ENCODE results near the gene COX7B2. TPM values are rescaled to one million over a fixed set of nuclear protein-coding genes. Genes with fewer than 3 reads are reported as not detected.

The COX7B2 gene
- total and polyA plus RNA-seq, 9 of the 15 experiments (the other 6 are each of a cell fraction or from before 2014, with no cell fraction given), result 0.33 to 3.5 (median 0.67) TPM; not detected in 3

DNA sequence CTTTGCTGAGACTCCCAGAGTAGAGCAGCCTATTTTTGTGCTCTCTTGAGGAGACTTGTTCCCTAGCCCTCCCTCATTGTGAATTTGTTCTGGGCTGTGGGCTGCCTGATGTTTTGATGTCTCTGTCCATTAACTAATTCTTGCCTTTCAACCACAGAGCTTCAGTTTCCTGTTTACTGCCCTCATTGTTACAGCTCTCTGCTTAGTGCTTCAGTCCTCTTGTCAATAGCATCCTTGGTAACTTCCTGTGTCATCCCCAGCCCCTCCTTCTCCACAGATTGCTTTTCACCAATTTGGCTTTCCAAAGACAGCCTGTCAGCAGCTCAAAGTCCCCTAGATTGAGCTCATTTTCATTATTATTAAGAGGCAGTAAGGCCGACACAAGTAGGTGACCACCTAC, 69.9 kb downstream of the COX7B2 start:
- ATAC-seq, result no peak
- DNase-seq (ENCODE audit: extremely low read depth in 1 of 4, low spot score in 3 of 4), result no peak
- no peaks in the 10 kb centered on the region for H3K36me3 ChIP-seq (ENCODE audit: control insufficient read depth, insufficient read depth, low read length)
- no peak overlapping the region for H3K27ac ChIP-seq (ENCODE audit: extremely low read depth, low read depth, low read length)
- H3K9me1 ChIP-seq (ENCODE audit: control insufficient read depth, insufficient read depth, low read length), result no peaks in the 10 kb centered on the region
- POLR2A ChIA-PET, result no interaction called here
- BruUV-seq (replicated peaks), result no TSS peak
- intact Hi-C loops (cut with micrococcal nuclease) (no loop called here), in situ Hi-C loops (cut with MboI) (loop anchor here (25.0 kb wide), 1 partner anchor 548 kb away; no protein-coding TSS in a partner anchor)
- H3K27me3 ChIP-seq (ENCODE audit: control insufficient read depth in 2 of 2, insufficient read depth in 2 of 2, low read length in 2 of 2), result no peaks in the 10 kb centered on the region
- no peaks in the 10 kb centered on the region for H4K20me1 ChIP-seq (replicated peaks; ENCODE audit: control insufficient read depth, insufficient read depth, low read length)
- CTCF ChIA-PET (ENCODE audit: low intra/inter-chr PET ratio), result no interaction called here
- H3K9ac ChIP-seq (ENCODE audit: insufficient read depth in 1 of 2, low read depth in 2 of 2, low read length in 2 of 2), result no peak overlapping the region
- no peaks in the 10 kb centered on the region for H3K4me1 ChIP-seq (replicated peaks in 1 of 2; ENCODE audit: control insufficient read depth in 2 of 2, insufficient read depth in 2 of 2, low read length in 2 of 2)
- H3K4me3 ChIP-seq, result no peak overlapping the region
- no peak for FAIRE-seq
- no peak overlapping the region for H2AFZ ChIP-seq (ENCODE audit: low read depth, low read length)
- WGBS (ENCODE audit: insufficient coverage, low coverage, missing lambda C conversion rate), result 0% methylated on average over 1 of the region's 1 CpG
- no peaks in the 10 kb centered on the region for H3K9me3 ChIP-seq (replicated peaks; ENCODE audit: control insufficient read depth, insufficient read depth, low read depth, low read length)
- H3K4me2 ChIP-seq (ENCODE audit: insufficient read depth, low read length), result no peak overlapping the region
- no peaks in the 10 kb centered on the region for H3K79me2 ChIP-seq (ENCODE audit: control insufficient read depth, insufficient read depth, low read length)
- TF ChIP-seq, protein P1, sequence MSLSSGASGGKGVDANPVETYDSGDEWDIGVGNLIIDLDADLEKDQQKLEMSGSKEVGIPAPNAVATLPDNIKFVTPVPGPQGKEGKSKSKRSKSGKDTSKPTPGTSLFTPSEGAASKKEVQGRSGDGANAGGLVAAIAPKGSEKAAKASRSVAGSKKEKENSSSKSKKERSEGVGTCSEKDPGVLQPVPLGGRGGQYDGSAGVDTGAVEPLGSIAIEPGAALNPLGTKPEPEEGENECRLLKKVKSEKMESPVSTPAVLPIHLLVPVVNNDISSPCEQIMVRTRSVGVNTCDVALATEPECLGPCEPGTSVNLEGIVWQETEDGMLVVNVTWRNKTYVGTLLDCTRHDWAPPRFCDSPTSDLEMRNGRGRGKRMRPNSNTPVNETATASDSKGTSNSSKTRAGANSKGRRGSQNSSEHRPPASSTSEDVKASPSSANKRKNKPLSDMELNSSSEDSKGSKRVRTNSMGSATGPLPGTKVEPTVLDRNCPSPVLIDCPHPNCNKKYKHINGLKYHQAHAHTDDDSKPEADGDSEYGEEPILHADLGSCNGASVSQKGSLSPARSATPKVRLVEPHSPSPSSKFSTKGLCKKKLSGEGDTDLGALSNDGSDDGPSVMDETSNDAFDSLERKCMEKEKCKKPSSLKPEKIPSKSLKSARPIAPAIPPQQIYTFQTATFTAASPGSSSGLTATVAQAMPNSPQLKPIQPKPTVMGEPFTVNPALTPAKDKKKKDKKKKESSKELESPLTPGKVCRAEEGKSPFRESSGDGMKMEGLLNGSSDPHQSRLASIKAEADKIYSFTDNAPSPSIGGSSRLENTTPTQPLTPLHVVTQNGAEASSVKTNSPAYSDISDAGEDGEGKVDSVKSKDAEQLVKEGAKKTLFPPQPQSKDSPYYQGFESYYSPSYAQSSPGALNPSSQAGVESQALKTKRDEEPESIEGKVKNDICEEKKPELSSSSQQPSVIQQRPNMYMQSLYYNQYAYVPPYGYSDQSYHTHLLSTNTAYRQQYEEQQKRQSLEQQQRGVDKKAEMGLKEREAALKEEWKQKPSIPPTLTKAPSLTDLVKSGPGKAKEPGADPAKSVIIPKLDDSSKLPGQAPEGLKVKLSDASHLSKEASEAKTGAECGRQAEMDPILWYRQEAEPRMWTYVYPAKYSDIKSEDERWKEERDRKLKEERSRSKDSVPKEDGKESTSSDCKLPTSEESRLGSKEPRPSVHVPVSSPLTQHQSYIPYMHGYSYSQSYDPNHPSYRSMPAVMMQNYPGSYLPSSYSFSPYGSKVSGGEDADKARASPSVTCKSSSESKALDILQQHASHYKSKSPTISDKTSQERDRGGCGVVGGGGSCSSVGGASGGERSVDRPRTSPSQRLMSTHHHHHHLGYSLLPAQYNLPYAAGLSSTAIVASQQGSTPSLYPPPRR (CRISPR knock-in tag; IDR thresholded peaks at IDR 0.05; ENCODE audit: borderline replicate concordance), result no peak
- TF ChIP-seq POLR2G (IDR thresholded peaks at IDR 0.05; ENCODE audit: low read depth, low read length) (no peak), ZNF57 (CRISPR knock-in tag; IDR thresholded peaks at IDR 0.05) (no peak), EP400 (IDR thresholded peaks at IDR 0.05) (no peak), NCOA4 (IDR thresholded peaks at IDR 0.05; ENCODE audit: partially characterized antibody) (no peak), TCF7L2 (IDR thresholded peaks at IDR 0.05; ENCODE audit: low read depth, low read length) (no peak), SP2 (IDR thresholded peaks at IDR 0.05; ENCODE audit: extremely low read depth, low read depth, low read length, poor library complexity, severe bottlenecking) (no peak), LARP7 (IDR thresholded peaks at IDR 0.05) (no peak), RBM39 (optimal IDR thresholded peaks at IDR 0.05; ENCODE audit: low read depth, low read length) (no peak), MAFK (IDR thresholded peaks at IDR 0.05; ENCODE audit: low read length) (no peak), RBM14 (IDR thresholded peaks at IDR 0.05; ENCODE audit: borderline replicate concordance, insufficient read depth, low read depth, low read length) (no peak), FOS (IDR thresholded peaks at IDR 0.05; ENCODE audit: extremely low read depth, insufficient read length) (no peak), NFATC3 (IDR thresholded peaks at IDR 0.05) (no peak), ZNF717 (CRISPR knock-in tag; IDR thresholded peaks at IDR 0.05) (no peak), TAF9B (IDR thresholded peaks at IDR 0.05; ENCODE audit: partially characterized antibody) (no peak)
- TF ChIP-seq, protein P2, sequence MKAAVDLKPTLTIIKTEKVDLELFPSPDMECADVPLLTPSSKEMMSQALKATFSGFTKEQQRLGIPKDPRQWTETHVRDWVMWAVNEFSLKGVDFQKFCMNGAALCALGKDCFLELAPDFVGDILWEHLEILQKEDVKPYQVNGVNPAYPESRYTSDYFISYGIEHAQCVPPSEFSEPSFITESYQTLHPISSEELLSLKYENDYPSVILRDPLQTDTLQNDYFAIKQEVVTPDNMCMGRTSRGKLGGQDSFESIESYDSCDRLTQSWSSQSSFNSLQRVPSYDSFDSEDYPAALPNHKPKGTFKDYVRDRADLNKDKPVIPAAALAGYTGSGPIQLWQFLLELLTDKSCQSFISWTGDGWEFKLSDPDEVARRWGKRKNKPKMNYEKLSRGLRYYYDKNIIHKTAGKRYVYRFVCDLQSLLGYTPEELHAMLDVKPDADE (conservative IDR thresholded peaks at IDR 0.05; ENCODE audit: control insufficient read depth, low read depth, low read length), result no peak
